Measurements from ENCODE around the gene TRIP6. TPM values are rescaled to one million over a fixed set of nuclear protein-coding genes. Genes with fewer than 3 reads are reported as not detected.
"Not testable (repeated sequence)": the region's sequence is repeated elsewhere in the genome, so short reads cannot be mapped to it uniquely, and the experiment has no call there.

The TRIP6 gene
- total RNA-seq, 1 donor from 2014 or later: 70.3 TPM

GRCh38 chr7:100847360-100847759 is 19.8 kb upstream of the TRIP6 start:
- TF ChIP-seq, protein P1, sequence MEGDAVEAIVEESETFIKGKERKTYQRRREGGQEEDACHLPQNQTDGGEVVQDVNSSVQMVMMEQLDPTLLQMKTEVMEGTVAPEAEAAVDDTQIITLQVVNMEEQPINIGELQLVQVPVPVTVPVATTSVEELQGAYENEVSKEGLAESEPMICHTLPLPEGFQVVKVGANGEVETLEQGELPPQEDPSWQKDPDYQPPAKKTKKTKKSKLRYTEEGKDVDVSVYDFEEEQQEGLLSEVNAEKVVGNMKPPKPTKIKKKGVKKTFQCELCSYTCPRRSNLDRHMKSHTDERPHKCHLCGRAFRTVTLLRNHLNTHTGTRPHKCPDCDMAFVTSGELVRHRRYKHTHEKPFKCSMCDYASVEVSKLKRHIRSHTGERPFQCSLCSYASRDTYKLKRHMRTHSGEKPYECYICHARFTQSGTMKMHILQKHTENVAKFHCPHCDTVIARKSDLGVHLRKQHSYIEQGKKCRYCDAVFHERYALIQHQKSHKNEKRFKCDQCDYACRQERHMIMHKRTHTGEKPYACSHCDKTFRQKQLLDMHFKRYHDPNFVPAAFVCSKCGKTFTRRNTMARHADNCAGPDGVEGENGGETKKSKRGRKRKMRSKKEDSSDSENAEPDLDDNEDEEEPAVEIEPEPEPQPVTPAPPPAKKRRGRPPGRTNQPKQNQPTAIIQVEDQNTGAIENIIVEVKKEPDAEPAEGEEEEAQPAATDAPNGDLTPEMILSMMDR (IDR thresholded peaks at IDR 0.05; ENCODE audit: insufficient read depth, low read length, severe bottlenecking): no peak
- no peaks in the 10 kb centered on the region for H3K36me3 ChIP-seq (ENCODE audit: control insufficient read depth, insufficient read depth, low read length)
- FAIRE-seq: peak; percentile 58
- DNase-seq (ENCODE audit: low read depth): peak; percentile 60
- no peak overlapping the region for H3K4me3 ChIP-seq (ENCODE audit: low read depth, low read length)
- no peaks in the 10 kb centered on the region for H3K27me3 ChIP-seq (ENCODE audit: control insufficient read depth, insufficient read depth, low read length)

- FAIRE-seq: no peak
- DNase-seq (ENCODE audit: low read depth): peak; percentile 75
- TF ChIP-seq, protein P1 (IDR thresholded peaks at IDR 0.05; ENCODE audit: insufficient read depth, low read length, severe bottlenecking): peak; percentile 96
- no peaks in the 10 kb centered on the region for H3K27me3 ChIP-seq (ENCODE audit: control insufficient read depth, insufficient read depth, low read length)
- peak within 1 kb of the TSS; percentile 73 for H3K4me3 ChIP-seq (ENCODE audit: low read depth, low read length)
- peaks cover 5% of the 10 kb centered on the region for H3K36me3 ChIP-seq (ENCODE audit: control insufficient read depth, insufficient read depth, low read length)
These were observed 14.9 kb upstream of the TRIP6 start, which contains the start of gene SLC12A9 for GRCh38 chr7:100852048-100852872. Gene SLC12A9 (plus strand): TSS chr7:100852713. CDS start chr7:100854198, 1,485 bp downstream.

GRCh38 chr7:100854146-100854895 is 12.9 kb upstream of the TRIP6 start:
- Histone ChIP-seq H3K4me3 (ENCODE audit: low read depth, low read length) (no peak overlapping the region), H3K27me3 (ENCODE audit: control insufficient read depth, insufficient read depth, low read length) (no peaks in the 10 kb centered on the region), H3K36me3 (ENCODE audit: control insufficient read depth, insufficient read depth, low read length) (peaks cover 7% of the 10 kb centered on the region)
- FAIRE-seq (no peak), DNase-seq (ENCODE audit: low read depth) (no peak)
- TF ChIP-seq, protein P1 (IDR thresholded peaks at IDR 0.05; ENCODE audit: insufficient read depth, low read length, severe bottlenecking): no peak

- FAIRE-seq; H3K36me3 ChIP-seq (ENCODE audit: control insufficient read depth, insufficient read depth, low read length); DNase-seq (ENCODE audit: low read depth); H3K4me3 ChIP-seq (ENCODE audit: low read depth, low read length); H3K27me3 ChIP-seq (ENCODE audit: control insufficient read depth, insufficient read depth, low read length): not testable (repeated sequence)
These were observed 12.3 kb upstream of the TRIP6 start for GRCh38 chr7:100854899-100855298.

- no peaks in the 10 kb centered on the region for H3K27me3 ChIP-seq (ENCODE audit: control insufficient read depth, insufficient read depth, low read length)
- peaks cover 11% of the 10 kb centered on the region for H3K36me3 ChIP-seq (ENCODE audit: control insufficient read depth, insufficient read depth, low read length)
- no peak for FAIRE-seq
- no peak overlapping the region for H3K4me3 ChIP-seq (ENCODE audit: low read depth, low read length)
- TF ChIP-seq, protein P1 (IDR thresholded peaks at IDR 0.05; ENCODE audit: insufficient read depth, low read length, severe bottlenecking): no peak
- DNase-seq (ENCODE audit: low read depth): no peak
These were observed 11.7 kb upstream of the TRIP6 start for GRCh38 chr7:100855515-100855914.

GRCh38 chr7:100856871-100857282 is 10.3 kb upstream of the TRIP6 start:
- H3K4me3 ChIP-seq (ENCODE audit: low read depth, low read length): no peak overlapping the region
- FAIRE-seq (no peak), DNase-seq (ENCODE audit: low read depth) (no peak)
- H3K36me3 ChIP-seq (ENCODE audit: control insufficient read depth, insufficient read depth, low read length): peaks cover 20% of the 10 kb centered on the region
- TF ChIP-seq, protein P1 (IDR thresholded peaks at IDR 0.05; ENCODE audit: insufficient read depth, low read length, severe bottlenecking): no peak
- no peaks in the 10 kb centered on the region for H3K27me3 ChIP-seq (ENCODE audit: control insufficient read depth, insufficient read depth, low read length)
